HepG2 (cell line): ENCODE data around the gene CDC42SE2. TPM values are rescaled to one million over a fixed set of nuclear protein-coding genes. Genes with fewer than 3 reads are reported as not detected.

Experiments
- AHR ChIP-seq: IDR thresholded peaks from 2 replicates; pipeline ENCODE4 v1.6.1; 2018; ENCODE audit warnings: missing genetic modification reagents, missing compliant biosample characterization
- JUND ChIP-seq: sonication (generic); formaldehyde crosslinking; IDR thresholded peaks from 2 replicates; pipeline ENCODE4 v1.8.0; 2022; ENCODE audit warnings: mild to moderate bottlenecking, missing genetic modification reagents
- NFATC3 ChIP-seq: sonication (generic); formaldehyde crosslinking; IDR thresholded peaks from 2 replicates; pipeline ENCODE4 v1.5.1; 2020; ENCODE audit warnings: mild to moderate bottlenecking, missing genetic modification reagents
- PCBP1 ChIP-seq: fragments of 200-400 bp; formaldehyde crosslinking; IDR thresholded peaks from 2 replicates; pipeline ENCODE4 v1.6.1; 2017; ENCODE audit warnings: mild to moderate bottlenecking, low read depth, low read length, borderline replicate concordance
- POLR2AphosphoS5 ChIP-seq: IDR thresholded peaks from 2 replicates; pipeline ENCODE4 v1.6.1; 2012; ENCODE audit warnings: low read depth, low read length
- U2AF2 ChIP-seq: fragments of 200-400 bp; formaldehyde crosslinking; IDR thresholded peaks from 2 replicates; pipeline ENCODE4 v1.6.1; 2017; ENCODE audit warnings: low read depth, mild to moderate bottlenecking, low read length
- ZNF10 ChIP-seq: sonication (generic); formaldehyde crosslinking; IDR thresholded peaks from 2 replicates; pipeline ENCODE4 v1.4.0; 2020; ENCODE audit warnings: mild to moderate bottlenecking, low read depth, missing genetic modification reagents, borderline replicate concordance
- ZNF121 ChIP-seq: sonication (generic); formaldehyde crosslinking; IDR thresholded peaks from 2 replicates; pipeline ENCODE4 v1.5.0; 2020; ENCODE audit warnings: mild to moderate bottlenecking, missing genetic modification reagents
- ZNF609 ChIP-seq: sonication (generic); formaldehyde crosslinking; IDR thresholded peaks from 2 replicates; pipeline ENCODE4 v1.4.0; 2020; ENCODE audit warnings: mild to moderate bottlenecking, missing genetic modification reagents, borderline replicate concordance
- ZNF749 ChIP-seq: sonication (generic); formaldehyde crosslinking; IDR thresholded peaks from 2 replicates; pipeline ENCODE4 v1.8.0; 2022; ENCODE audit warnings: mild to moderate bottlenecking, missing genetic modification reagents, moderate library complexity, borderline replicate concordance
- ZNF83 ChIP-seq: sonication (generic); formaldehyde crosslinking; IDR thresholded peaks from 2 replicates; pipeline ENCODE4 v1.4.0; 2020; ENCODE audit warnings: missing genetic modification reagents, mild to moderate bottlenecking, borderline replicate concordance
- polyA plus RNA-seq, 8 experiments: library from polyadenylated mRNA; depleted of rRNA in 3 of 8; stranded (reverse) in 7 of 8; unstranded in 1 of 8; fragments of >200 nt; fragmentation: Illumina TruSeq in 4 of 8; extraction: Trizol in 4 of 8; gene quantifications; 2 replicates each; pipeline versions ENCODE4 v1.2.1 to v1.2.3, GENCODE V29; 2011 to 2016; ENCODE audit warnings: low read depth in 4 of 8, missing spikeins in 1 of 8, mixed read lengths in 1 of 8; ENCODE audit not compliant: insufficient read depth in 1 of 8
- total RNA-seq, 5 experiments: library from RNA; depleted of rRNA; stranded (reverse); fragments of >200 nt; fragmentation: Illumina TruSeq; extraction: Trizol; gene quantifications; 2 replicates each; pipeline ENCODE4 v1.2.3, GENCODE V29; 2016; ENCODE audit warnings: low read depth in 1 of 5

Gene CDC42SE2
- total and polyA plus RNA-seq, 2 of the 13 experiments (the other 11 are each of a cell fraction or from before 2014, with no cell fraction given), result 19.6 to 25.0 TPM

- TF ChIP-seq ZNF749 (CRISPR knock-in tag) (no peak), POLR2AphosphoS5 (no peak), ZNF10 (CRISPR knock-in tag) (no peak), ZNF121 (CRISPR knock-in tag) (no peak), NFATC3 (CRISPR knock-in tag) (no peak), PCBP1 (no peak), JUND (CRISPR knock-in tag) (no peak), ZNF609 (CRISPR knock-in tag) (no peak), U2AF2 (no peak), AHR (CRISPR knock-in tag) (no peak), ZNF83 (CRISPR knock-in tag) (no peak)
Observed at GRCh38 chr5:131246504-131246903, 17.3 kb upstream of the CDC42SE2 start (continued).
